Measurements from ENCODE around the gene C17orf107. TPM values are rescaled to one million over a fixed set of nuclear protein-coding genes. Genes with fewer than 3 reads are reported as not detected.

C17orf107 gene
- total RNA-seq, 1 donor = 4.0 TPM

Other genes with a start within 250 kb of the C17orf107 start
- gene PELP1, start 195.4 kb upstream of the C17orf107 start, total RNA-seq = 18.6 and 19.9 TPM in 2 replicates
- gene ARRB2, start 188.9 kb upstream of the C17orf107 start, total RNA-seq = 6.2 and 8.7 TPM in 2 replicates
- 11.2 and 13.0 TPM in 2 replicates for gene MED11, start 168.1 kb upstream of the C17orf107 start, total RNA-seq
- 0.59 and 1.4 TPM in 2 replicates for gene ZMYND15, start 159.7 kb upstream of the C17orf107 start, total RNA-seq
- 5.9 and 11.2 TPM in 2 replicates for gene CXCL16, start 159.6 kb upstream of the C17orf107 start, total RNA-seq
- gene TM4SF5, start 127.7 kb upstream of the C17orf107 start, total RNA-seq = not detected in 2 replicates
- gene VMO1, start 113.2 kb upstream of the C17orf107 start, total RNA-seq = 0.29 TPM in 1 of 2 replicates, not detected in the other
- not detected in 2 replicates for gene GLTPD2, start 110.6 kb upstream of the C17orf107 start, total RNA-seq
- gene PSMB6, start 103.4 kb upstream of the C17orf107 start, total RNA-seq = 109 and 113 TPM in 2 replicates
- gene PLD2, start 92.4 kb upstream of the C17orf107 start, total RNA-seq = 18.9 and 19.9 TPM in 2 replicates
- gene MINK1, start 66.2 kb upstream of the C17orf107 start, total RNA-seq = 34.4 and 35.9 TPM in 2 replicates
- 1.4 and 1.8 TPM in 2 replicates for gene CHRNE, start 3.6 kb downstream of the C17orf107 start, total RNA-seq
- not detected in 2 replicates for gene GP1BA, start 32.7 kb downstream of the C17orf107 start, total RNA-seq
- gene SLC25A11, start 40.5 kb downstream of the C17orf107 start, total RNA-seq = 43.6 and 47.4 TPM in 2 replicates
- gene RNF167, start 40.7 kb downstream of the C17orf107 start, total RNA-seq = 25.3 and 26.5 TPM in 2 replicates
- gene PFN1, start 49.0 kb downstream of the C17orf107 start, total RNA-seq = 347 and 425 TPM in 2 replicates
- 2.9 TPM in 2 replicates for gene ENO3, start 51.6 kb downstream of the C17orf107 start, total RNA-seq
- gene SPAG7, start 68.3 kb downstream of the C17orf107 start, total RNA-seq = 34.0 and 39.8 TPM in 2 replicates
- gene CAMTA2, start 88.1 kb downstream of the C17orf107 start, total RNA-seq = 14.7 and 19.2 TPM in 2 replicates
- 0.29 and 0.36 TPM in 2 replicates for gene INCA1, start 98.0 kb downstream of the C17orf107 start, total RNA-seq
- 54.6 and 54.8 TPM in 2 replicates for gene KIF1C, start 98.4 kb downstream of the C17orf107 start, total RNA-seq
- not detected in 2 replicates for gene SLC52A1, start 135.9 kb downstream of the C17orf107 start, total RNA-seq
- 3.5 and 3.6 TPM in 2 replicates for gene ZFP3, start 178.9 kb downstream of the C17orf107 start, total RNA-seq
- 8.0 and 8.3 TPM in 2 replicates for gene ZNF232, start 212.3 kb downstream of the C17orf107 start, total RNA-seq
- gene USP6, start 216.5 kb downstream of the C17orf107 start, total RNA-seq = not detected in 2 replicates